Kidney glomerular epithelial cell (primary cell): ENCODE results near the gene PRR33.
"Not testable (repeated sequence)": the region's sequence is repeated elsewhere in the genome, so short reads cannot be mapped to it uniquely, and the experiment has no call there.

Source experiments
- DNase-seq: peaks from one replicate; lab custom pipeline; 2025; lab: John Stamatoyannopoulos, UW

The PRR33 gene

GRCh38 chr11:1891831-1892115 lies at the start of gene PRR33:
Gene PRR33 (minus strand): TSS chr11:1891895. CDS start chr11:1890584, 1,311 bp downstream.
- DNase-seq = no peak

GRCh38 chr11:1939788-1940187 lies 48.1 kb upstream of the PRR33 start:
- not testable (repeated sequence) for DNase-seq

GRCh38 chr11:1939006-1939625 lies 47.4 kb upstream of the PRR33 start:
- DNase-seq = no peak

- DNase-seq = no peak
These were observed 46.8 kb upstream of the PRR33 start for GRCh38 chr11:1938343-1939005.

- DNase-seq = no peak
These were observed 46.1 kb upstream of the PRR33 start for GRCh38 chr11:1937616-1938342.

- no peak for DNase-seq
These were observed 45.3 kb upstream of the PRR33 start for GRCh38 chr11:1936781-1937615.

GRCh38 chr11:1936072-1936780 lies 44.5 kb upstream of the PRR33 start:
- DNase-seq = no peak

GRCh38 chr11:1935156-1936071 lies 43.7 kb upstream of the PRR33 start:
- DNase-seq = no peak

- no peak for DNase-seq
These were observed 42.9 kb upstream of the PRR33 start for GRCh38 chr11:1934335-1935155.

- no peak for DNase-seq
These were observed 42.0 kb upstream of the PRR33 start for GRCh38 chr11:1933416-1934334.

- no peak for DNase-seq
These were observed 41.0 kb upstream of the PRR33 start for GRCh38 chr11:1932681-1933080.

GRCh38 chr11:1932105-1932480 lies 40.4 kb upstream of the PRR33 start:
- no peak for DNase-seq

- no peak for DNase-seq
These were observed 39.8 kb upstream of the PRR33 start for GRCh38 chr11:1931341-1932104.

GRCh38 chr11:1930462-1930830 lies 38.8 kb upstream of the PRR33 start:
- DNase-seq = no peak

GRCh38 chr11:1929621-1930461 lies 38.1 kb upstream of the PRR33 start:
- no peak for DNase-seq

GRCh38 chr11:1928891-1929541 lies 37.3 kb upstream of the PRR33 start:
- DNase-seq = no peak

GRCh38 chr11:1928470-1928890 lies 36.8 kb upstream of the PRR33 start:
- no peak for DNase-seq
